ENCODE measurements around the gene FCHSD2. TPM values are rescaled to one million over a fixed set of nuclear protein-coding genes. Genes with fewer than 3 reads are reported as not detected.

The FCHSD2 gene
- total RNA-seq, 2 donors from 2014 or later = 14.0 to 17.6 TPM

DNA sequence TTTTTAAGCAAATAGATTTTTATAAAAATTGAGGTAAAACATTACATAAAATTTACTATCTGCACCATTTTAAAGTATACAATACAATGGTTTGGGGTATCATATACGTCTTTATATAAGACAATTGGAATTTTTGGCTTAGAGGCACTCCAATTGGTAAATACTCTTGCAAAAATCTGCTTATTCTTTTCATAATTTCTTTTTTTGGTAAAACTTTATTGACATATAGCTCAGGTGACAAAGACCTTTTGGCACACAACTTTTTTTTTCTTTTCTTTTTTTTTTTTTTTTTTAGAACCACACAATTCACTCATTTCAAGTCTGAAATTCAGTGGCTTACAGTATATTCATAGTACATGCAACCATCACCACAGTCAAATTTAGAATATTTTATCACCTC is 270.1 kb downstream of the FCHSD2 start:
- H3K9ac ChIP-seq (ENCODE audit: extremely low read depth, low read length, poor library complexity, severe bottlenecking) = no peak overlapping the region
- no peaks in the 10 kb centered on the region for H3K27me3 Mint-ChIP-seq (ENCODE audit: insufficient read depth)
- DNase-seq = no peak
- no peaks in the 10 kb centered on the region for H3K9me3 ChIP-seq (ENCODE audit: control insufficient read depth, low read length)
- no peak overlapping the region for H3K4me3 ChIP-seq (ENCODE audit: low read length)
- no peaks in the 10 kb centered on the region for H3K9me3 Mint-ChIP-seq
- peaks cover 4% of the 10 kb centered on the region for H3K36me3 Mint-ChIP-seq (ENCODE audit: low read depth)
- no peaks in the 10 kb centered on the region for H3K27me3 ChIP-seq (ENCODE audit: control insufficient read depth, insufficient read depth, low read length, poor library complexity, severe bottlenecking)
- no peaks in the 10 kb centered on the region for H3K36me3 ChIP-seq (ENCODE audit: control insufficient read depth, insufficient read depth, low read length)
- H3K27ac ChIP-seq (ENCODE audit: low read depth, low read length) = no peak overlapping the region
- H3K4me1 ChIP-seq (ENCODE audit: control insufficient read depth, insufficient read depth, low read length) = no peaks in the 10 kb centered on the region
- WGBS, 2 experiments (ENCODE audit: insufficient coverage in 1 of 2, insufficient read length in 1 of 2) = 78% methylated on average over 1 of the region's 1 CpG; no CpG with 5 or more reads in 1 of the 2 experiments
- no peak for TF ChIP-seq CTCF (conservative IDR thresholded peaks at IDR 0.05)
- no peak overlapping the region for H3K4me3 Mint-ChIP-seq
- H3K4me1 Mint-ChIP-seq = no peaks in the 10 kb centered on the region
- no peak overlapping the region for H3K27ac Mint-ChIP-seq

DNA sequence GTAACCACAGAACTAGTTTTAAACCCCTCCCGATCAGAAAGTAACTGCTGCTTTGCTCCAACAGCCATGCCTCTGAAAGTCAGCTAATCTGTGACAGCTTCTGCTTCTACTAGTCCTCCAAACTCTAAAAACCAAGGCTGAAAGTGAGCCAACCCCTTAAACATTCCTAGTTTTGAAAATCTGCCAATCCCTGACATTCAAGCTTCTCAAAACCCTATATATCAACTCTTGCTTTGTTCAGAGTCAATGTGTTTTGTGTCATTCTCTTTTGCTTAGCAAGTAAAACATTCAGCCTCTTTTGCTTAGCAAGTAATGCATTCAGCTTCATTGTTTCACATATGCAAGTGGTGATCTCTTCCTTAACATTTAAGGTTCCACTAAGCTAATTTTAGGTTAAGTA is 271.0 kb downstream of the FCHSD2 start:
- no peaks in the 10 kb centered on the region for H3K36me3 ChIP-seq (ENCODE audit: control insufficient read depth, insufficient read depth, low read length)
- H3K27me3 ChIP-seq (ENCODE audit: control insufficient read depth, insufficient read depth, low read length, poor library complexity, severe bottlenecking) = no peaks in the 10 kb centered on the region
- no peaks in the 10 kb centered on the region for H3K4me1 Mint-ChIP-seq
- no peak overlapping the region for H3K27ac ChIP-seq (ENCODE audit: low read depth, low read length)
- WGBS, 2 experiments (ENCODE audit: insufficient coverage in 1 of 2, insufficient read length in 1 of 2) = 80 to 90% methylated on average over 1 of the region's 1 CpG
- H3K4me1 ChIP-seq (ENCODE audit: control insufficient read depth, insufficient read depth, low read length) = no peaks in the 10 kb centered on the region
- no peaks in the 10 kb centered on the region for H3K27me3 Mint-ChIP-seq (ENCODE audit: insufficient read depth)
- no peak for TF ChIP-seq CTCF (conservative IDR thresholded peaks at IDR 0.05)
- no peak overlapping the region for H3K4me3 Mint-ChIP-seq
- H3K9ac ChIP-seq (ENCODE audit: extremely low read depth, low read length, poor library complexity, severe bottlenecking) = no peak overlapping the region
- no peak for DNase-seq
- no peak overlapping the region for H3K27ac Mint-ChIP-seq
- H3K9me3 Mint-ChIP-seq = no peaks in the 10 kb centered on the region
- H3K9me3 ChIP-seq (ENCODE audit: control insufficient read depth, low read length) = no peaks in the 10 kb centered on the region
- no peak overlapping the region for H3K4me3 ChIP-seq (ENCODE audit: low read length)
- peaks cover 4% of the 10 kb centered on the region for H3K36me3 Mint-ChIP-seq (ENCODE audit: low read depth)

DNA sequence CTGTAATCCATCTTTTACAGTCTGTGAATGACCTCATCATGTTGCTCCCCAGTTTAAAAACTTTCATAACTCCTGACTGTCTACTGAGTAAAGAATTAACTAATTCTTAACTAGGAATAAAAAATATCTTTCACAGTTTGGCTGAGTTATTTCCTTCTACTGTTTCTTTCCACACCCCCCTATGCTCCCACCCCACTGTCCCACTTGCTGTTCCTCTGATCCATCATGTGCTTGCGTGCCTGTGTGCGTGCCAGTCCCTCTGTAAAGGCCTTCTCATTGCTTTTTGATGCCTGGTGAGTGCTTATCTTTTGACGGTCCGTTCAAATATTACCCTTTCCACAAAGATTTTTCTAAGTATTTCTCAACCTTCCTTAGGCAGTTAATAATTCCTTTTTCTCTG is 272.3 kb downstream of the FCHSD2 start:
- Histone ChIP-seq H3K4me1 (ENCODE audit: control insufficient read depth, insufficient read depth, low read length) (peaks cover 5% of the 10 kb centered on the region), H3K36me3 (ENCODE audit: control insufficient read depth, insufficient read depth, low read length) (no peaks in the 10 kb centered on the region), H3K27ac (ENCODE audit: low read depth, low read length) (no peak overlapping the region), H3K27me3 (ENCODE audit: control insufficient read depth, insufficient read depth, low read length, poor library complexity, severe bottlenecking) (no peaks in the 10 kb centered on the region), H3K9me3 (ENCODE audit: control insufficient read depth, low read length) (no peaks in the 10 kb centered on the region), H3K9ac (ENCODE audit: extremely low read depth, low read length, poor library complexity, severe bottlenecking) (no peak overlapping the region), H3K4me3 (ENCODE audit: low read length) (no peak overlapping the region)
- peaks cover 4% of the 10 kb centered on the region for H3K36me3 Mint-ChIP-seq (ENCODE audit: low read depth)
- 75 to 85% methylated on average over 2 to 4 of the region's 4 CpGs for WGBS, 2 experiments (ENCODE audit: insufficient coverage in 1 of 2, insufficient read length in 1 of 2)
- no peaks in the 10 kb centered on the region for H3K9me3 Mint-ChIP-seq
- TF ChIP-seq CTCF (conservative IDR thresholded peaks at IDR 0.05) = no peak
- H3K4me3 Mint-ChIP-seq = no peak overlapping the region
- DNase-seq = no peak
- peaks cover 8% of the 10 kb centered on the region for H3K4me1 Mint-ChIP-seq
- H3K27ac Mint-ChIP-seq = no peak overlapping the region
- H3K27me3 Mint-ChIP-seq (ENCODE audit: insufficient read depth) = no peaks in the 10 kb centered on the region
